H1 (cell line): ENCODE measurements around the gene C10orf120. TPM values are rescaled to one million over a fixed set of nuclear protein-coding genes. Genes with fewer than 3 reads are reported as not detected.

Experiments
- CTCF ChIA-PET: fragments of 300-600 bp; sonication (Branson Sonifier 250); formaldehyde crosslinking; loops from one replicate; lab custom pipeline; 2021; ENCODE audit not compliant: partially characterized antibody; lab: Charles Lee
- POLR2A ChIA-PET: fragments of 300-600 bp; sonication (Branson Sonifier 250); formaldehyde crosslinking; loops from one replicate; lab custom pipeline; 2021; ENCODE audit warnings: inconsistent platforms; ENCODE audit not compliant: partially characterized antibody; lab: Charles Lee
- DNase-seq, 2 experiments: peaks; one replicate each; pipeline versions ENCODE4 v3.0.0 to v3.0.0-alpha.2; 2010 to 2022; ENCODE audit warnings: low spot score in 2 of 2, low read depth in 1 of 2, mixed read lengths in 1 of 2
- FAIRE-seq: peaks from 2 replicates; lab custom pipeline; 2011; peaks lifted over from hg19 to GRCh38; lab: Jason Lieb, UNC
- H2AFZ ChIP-seq: 2 replicates; pipeline ENCODE4 v1.8.1; 2012; ENCODE audit warnings: low read length, inconsistent platforms
- H2AK5ac ChIP-seq: 2 replicates; pipeline ENCODE4 v1.6.1; 2013; ENCODE audit warnings: low read depth, low read length
- H2BK120ac ChIP-seq: replicated peaks from 2 replicates; pipeline ENCODE3; 2013; ENCODE audit warnings: low read depth, low read length, inconsistent platforms
- H2BK12ac ChIP-seq: 2 replicates; pipeline ENCODE4 v1.6.1; 2013; ENCODE audit warnings: low read depth, low read length
- H2BK15ac ChIP-seq: 2 replicates; pipeline ENCODE4 v1.6.1; 2013; ENCODE audit warnings: low read length
- H2BK20ac ChIP-seq: 2 replicates; pipeline ENCODE4 v1.6.1; 2013; ENCODE audit warnings: low read length
- H2BK5ac ChIP-seq: 2 replicates; pipeline ENCODE4 v1.6.1; 2013; ENCODE audit warnings: low read depth, low read length
- H3K14ac ChIP-seq: 2 replicates; pipeline ENCODE4 v1.6.1; 2013; ENCODE audit warnings: inconsistent platforms; ENCODE audit not compliant: insufficient read length
- H3K18ac ChIP-seq: 2 replicates; pipeline ENCODE4 v1.6.1; 2013; ENCODE audit warnings: low read length; ENCODE audit errors: extremely low read depth
- H3K23ac ChIP-seq: 2 replicates; pipeline ENCODE4 v1.6.1; 2013; ENCODE audit warnings: inconsistent platforms; ENCODE audit not compliant: insufficient read length
- H3K23me2 ChIP-seq: 2 replicates; pipeline ENCODE4 v1.6.1; 2013; ENCODE audit warnings: low read depth, low read length
- H3K27ac ChIP-seq: 2 replicates; pipeline ENCODE4 v1.6.1; 2011; ENCODE audit warnings: low read depth, low read length, inconsistent platforms
- H3K27me3 ChIP-seq, 4 experiments: replicated peaks in 1 of 4; 1 replicate in 1 of 4; 2 replicates in 3 of 4; pipeline versions ENCODE4 v1.6.1 to v1.8.1; 2011 to 2013; ENCODE audit warnings: low read length in 3 of 4, mild to moderate bottlenecking in 3 of 4, inconsistent platforms in 2 of 4, mixed read lengths in 2 of 4, moderate library complexity in 1 of 4; ENCODE audit not compliant: control insufficient read depth in 3 of 4, insufficient read depth in 3 of 4; ENCODE audit errors: extremely low read depth in 1 of 4
- H3K36me3 ChIP-seq, 4 experiments: 2 replicates each; pipeline versions ENCODE4 v1.6.1 to v1.8.1; 2011 to 2013; ENCODE audit warnings: mild to moderate bottlenecking in 4 of 4, low read length in 3 of 4, moderate library complexity in 2 of 4, control low read depth in 1 of 4, inconsistent platforms in 1 of 4; ENCODE audit not compliant: insufficient read depth in 4 of 4, control insufficient read depth in 2 of 4
- H3K4ac ChIP-seq: replicated peaks from 2 replicates; pipeline ENCODE3; 2013; ENCODE audit warnings: low read length, low read depth, mixed read lengths, inconsistent platforms; ENCODE audit not compliant: insufficient read length
- H3K4me1 ChIP-seq, 4 experiments: replicated peaks in 1 of 4; 1 replicate in 1 of 4; 2 replicates in 3 of 4; pipeline versions ENCODE4 v1.6.1 to v1.8.1; 2011 to 2013; ENCODE audit warnings: low read length in 3 of 4, inconsistent platforms in 2 of 4, mixed read lengths in 1 of 4; ENCODE audit not compliant: insufficient read depth in 4 of 4, control insufficient read depth in 3 of 4
- H3K4me2 ChIP-seq, 2 experiments: 2 replicates each; pipeline versions ENCODE4 v1.6.1 to v1.8.1; 2011 to 2013; ENCODE audit warnings: low read depth in 2 of 2, low read length in 2 of 2, control low read depth in 1 of 2, inconsistent platforms in 1 of 2, mild to moderate bottlenecking in 1 of 2; ENCODE audit not compliant: insufficient read depth in 1 of 2
- H3K4me3 ChIP-seq, 4 experiments: fragments of 200-600, 300-600 bp in 1 of 4; sonication (generic), shearing (Covaris generic), sonication (Bioruptor Twin) in 1 of 4; 2 replicates each; pipeline versions ENCODE4 v1.5.1 to v1.8.1; 2011 to 2016; ENCODE audit warnings: low read length in 4 of 4, low read depth in 3 of 4, control low read depth in 2 of 4, inconsistent platforms in 2 of 4, mild to moderate bottlenecking in 2 of 4, mixed read lengths in 1 of 4, moderate library complexity in 1 of 4; ENCODE audit not compliant: insufficient read depth in 2 of 4; ENCODE audit errors: extremely low read depth in 1 of 4
- H3K56ac ChIP-seq: replicated peaks from 2 replicates; pipeline ENCODE3; 2013; ENCODE audit warnings: low read depth, mild to moderate bottlenecking, mixed read lengths, low read length, inconsistent platforms; ENCODE audit not compliant: insufficient read length
- H3K79me1 ChIP-seq: 2 replicates; pipeline ENCODE4 v1.6.1; 2013; ENCODE audit warnings: low read depth, low read length, control low read depth
- H3K79me2 ChIP-seq, 2 experiments: 2 replicates each; pipeline versions ENCODE4 v1.6.1 to v1.8.1; 2012 to 2013; ENCODE audit warnings: low read length in 2 of 2, mild to moderate bottlenecking in 2 of 2, inconsistent platforms in 1 of 2; ENCODE audit not compliant: insufficient read depth in 2 of 2, control insufficient read depth in 1 of 2
- H3K9ac ChIP-seq, 4 experiments: replicated peaks in 1 of 4; 1 replicate in 1 of 4; 2 replicates in 3 of 4; pipeline versions ENCODE4 v1.6.1 to v1.8.1; 2011 to 2013; ENCODE audit warnings: low read depth in 3 of 4, low read length in 3 of 4, control low read depth in 2 of 4, mild to moderate bottlenecking in 2 of 4, moderate library complexity in 2 of 4, inconsistent platforms in 1 of 4; ENCODE audit errors: extremely low read depth in 1 of 4
- H3K9me3 ChIP-seq, 2 experiments: 2 replicates each; pipeline versions ENCODE4 v1.6.1 to v1.8.1; 2012 to 2013; ENCODE audit warnings: mild to moderate bottlenecking in 2 of 2, moderate library complexity in 2 of 2, control low read depth in 1 of 2, inconsistent platforms in 1 of 2, low read depth in 1 of 2, low read length in 1 of 2, mixed read lengths in 1 of 2; ENCODE audit not compliant: insufficient read depth in 2 of 2
- H4K20me1 ChIP-seq, 2 experiments: replicated peaks in 1 of 2; 2 replicates each; pipeline versions ENCODE3 to v1.8.1; 2011 to 2013; ENCODE audit warnings: inconsistent platforms in 2 of 2, low read length in 2 of 2, mild to moderate bottlenecking in 1 of 2; ENCODE audit not compliant: insufficient read depth in 2 of 2, control insufficient read depth in 1 of 2
- H4K5ac ChIP-seq: 2 replicates; pipeline ENCODE4 v1.6.1; 2013; ENCODE audit warnings: low read length, low read depth, mixed read lengths, inconsistent platforms; ENCODE audit not compliant: insufficient read length
- H4K8ac ChIP-seq: 2 replicates; pipeline ENCODE4 v1.8.0; 2013; ENCODE audit warnings: mild to moderate bottlenecking, moderate library complexity, low read length, inconsistent platforms; ENCODE audit not compliant: insufficient read depth; ENCODE audit errors: extremely low read depth
- H4K91ac ChIP-seq: replicated peaks from 2 replicates; pipeline ENCODE3; 2013; ENCODE audit warnings: low read length, mixed read lengths, inconsistent platforms; ENCODE audit not compliant: insufficient read length
- CBX8 ChIP-seq: fragments of 300-800, 300-1000 bp; sonication (generic); IDR thresholded peaks from 2 replicates; pipeline ENCODE4 v1.7.1; 2016; ENCODE audit warnings: low read depth, low read length, borderline replicate concordance
- CEBPB ChIP-seq: IDR thresholded peaks from 2 replicates; pipeline ENCODE4 v1.6.1; 2012; ENCODE audit warnings: low read depth, low read length
- E2F6 ChIP-seq: IDR thresholded peaks from 2 replicates; pipeline ENCODE4 v1.6.1; 2012; ENCODE audit warnings: inconsistent platforms
- FOSL1 ChIP-seq: IDR thresholded peaks from 2 replicates; pipeline ENCODE4 v1.6.1; 2011; ENCODE audit warnings: mild to moderate bottlenecking, low read depth, low read length, moderate library complexity; ENCODE audit not compliant: insufficient read depth
- JUND ChIP-seq: IDR thresholded peaks from 2 replicates; pipeline ENCODE4 v1.6.1; 2011; ENCODE audit warnings: mild to moderate bottlenecking, improper control_type of control experiment, low read length
- KDM1A ChIP-seq: fragments of 200-600, 300-600 bp; sonication (generic); IDR thresholded peaks from 2 replicates; pipeline ENCODE4 v1.7.1; 2016; ENCODE audit warnings: mild to moderate bottlenecking, low read length, borderline replicate concordance
- RBBP5 ChIP-seq: IDR thresholded peaks from 2 replicates; pipeline ENCODE4 v1.7.1; 2012; ENCODE audit warnings: low read depth, mild to moderate bottlenecking, inconsistent platforms, low read length, moderate library complexity, borderline replicate concordance
- SAP30 ChIP-seq: fragments of 300-600 bp; sonication (generic); IDR thresholded peaks from 2 replicates; pipeline ENCODE4 v1.7.1; 2012; ENCODE audit warnings: low read length, moderate library complexity, mild to moderate bottlenecking, inconsistent platforms; ENCODE audit not compliant: insufficient read depth, insufficient replicate concordance
- SIRT6 ChIP-seq: IDR thresholded peaks from one replicate; pipeline ENCODE4 v1.7.1; 2012; ENCODE audit warnings: low read length, inconsistent platforms
- TAF1 ChIP-seq: IDR thresholded peaks from 2 replicates; pipeline ENCODE4 v1.6.1; 2011; ENCODE audit warnings: mild to moderate bottlenecking, low read depth, low read length
- WGBS, 2 experiments: shearing (Covaris generic) in 1 of 2; methylation state at CpG; one replicate each; pipeline versions ENCODE4 v1.1.6 to v1.1.7; 2013 to 2015; ENCODE audit warnings: low lambda C conversion rate in 2 of 2, mixed read lengths in 2 of 2, inconsistent platforms in 1 of 2, low coverage in 1 of 2, missing lambda C conversion rate in 1 of 2; ENCODE audit not compliant: insufficient replicate concordance in 2 of 2, insufficient coverage in 1 of 2, insufficient read length in 1 of 2; ENCODE audit errors: extremely low coverage in 1 of 2, missing lambda C conversion rate in 1 of 2; 5-methylcytosine and 5-hydroxymethylcytosine counted together
- polyA plus RNA-seq, 7 experiments: library from polyadenylated mRNA; depleted of rRNA in 3 of 7; stranded (reverse) in 5 of 7; unstranded in 2 of 7; fragments of >200 nt in 5 of 7; fragments of 200-250 nt in 2 of 7; gene quantifications; 1 replicate in 5 of 7; 2 replicates in 1 of 7; 4 replicates in 1 of 7; pipeline versions ENCODE4 v1.2.1 to v1.2.3, GENCODE V29; 2011 to 2013; ENCODE audit warnings: missing spikeins in 2 of 7, mixed read lengths in 2 of 7
- total RNA-seq: library from RNA; stranded (reverse); fragmentation: NEBNext Ultra II Directional; extraction: Animal tissue kit (Norgen Biotek cat#: 25700); gene quantifications from 2 replicates; pipeline ENCODE4 v1.2.1, GENCODE V29; 2021

Gene C10orf120
- total and polyA plus RNA-seq, 2 of the 8 experiments (the other 6 are each of a cell fraction or from before 2014, with no cell fraction given), result not detected

DNA sequence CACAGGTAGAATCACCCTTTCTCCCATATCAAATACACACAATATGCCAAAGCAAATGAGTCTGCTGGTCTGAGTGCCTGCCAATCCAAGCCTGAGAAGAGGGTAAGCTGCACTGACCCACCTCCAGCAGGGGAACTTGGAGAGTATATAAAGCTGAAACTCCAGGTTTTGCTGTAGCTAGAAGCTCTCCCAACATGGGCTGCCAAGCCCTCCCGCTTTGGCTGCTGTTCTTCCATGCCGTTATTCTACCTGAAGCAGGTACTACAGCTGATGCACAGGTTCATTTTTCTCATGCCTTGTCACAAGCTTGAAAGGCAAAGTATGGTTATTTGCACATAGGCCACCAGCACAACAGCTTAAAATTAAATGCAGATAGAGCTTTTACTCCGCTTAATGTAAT is 21.5 kb upstream of the C10orf120 start:
- Histone ChIP-seq H3K36me3 (no peaks in the 10 kb centered on the region; a peak in 1 of 8 replicates), H2BK12ac (no peak overlapping the region), H3K14ac (no peak overlapping the region), H2BK20ac (no peak overlapping the region), H3K18ac (no peak overlapping the region), H3K27ac (no peak overlapping the region), H2BK5ac (no peak overlapping the region), H2AFZ (no peak overlapping the region), H3K4me3 (no peak overlapping the region), H3K56ac (no peak overlapping the region), H3K4me2 (no peak overlapping the region), H3K9ac (no peak overlapping the region), H4K20me1 (peaks cover 0 to 6% of the 10 kb centered on the region in 2 experiments), H4K5ac (no peak overlapping the region), H3K23ac (no peak overlapping the region), H2BK15ac (no peak overlapping the region), H3K4me1 (peaks cover 0 to 2% (median 0%) of the 10 kb centered on the region in 4 experiments; a peak in 1 of 7 replicates), H4K91ac (no peak overlapping the region)
- 87% methylated on average over 3 of the region's 3 CpGs; no CpG with 5 or more reads in 1 of the 2 experiments for WGBS, 2 experiments
- ChIA-PET CTCF (no interaction called here), POLR2A (no interaction called here)
- FAIRE-seq, result no peak
- TF ChIP-seq SAP30, result no peak
- TF ChIP-seq TAF1, result no peak
- TF ChIP-seq KDM1A, result no peak
- TF ChIP-seq E2F6, result no peak
- TF ChIP-seq JUND, result no peak
- TF ChIP-seq RBBP5, result no peak
- no peak for TF ChIP-seq SIRT6
- TF ChIP-seq CEBPB, result no peak
- no peak for TF ChIP-seq FOSL1
- no peak for TF ChIP-seq CBX8
- TF ChIP-seq, all 59 proteins: peak for 0
- no peaks in the 10 kb centered on the region; a peak in 1 of 7 replicates for H3K27me3 ChIP-seq
- no peaks in the 10 kb centered on the region; the same call in 1 of the 2 replicates for H3K79me1 ChIP-seq
- H2AK5ac ChIP-seq, result no peak overlapping the region
- DNase-seq, result no peak
- no peaks in the 10 kb centered on the region for H3K9me3 ChIP-seq
- H2BK120ac ChIP-seq, result no peak overlapping the region
- peaks cover 13% of the 10 kb centered on the region; the same call in 1 of the 2 replicates for H3K23me2 ChIP-seq
- H3K79me2 ChIP-seq, result no peaks in the 10 kb centered on the region
- no peak overlapping the region for H4K8ac ChIP-seq
- H3K4ac ChIP-seq, result no peak overlapping the region
